Kidney glomerular epithelial cell (primary cell): ENCODE measurements around the gene DEPDC1B.
"Not testable (repeated sequence)": the region's sequence is repeated elsewhere in the genome, so short reads cannot be mapped to it uniquely, and the experiment has no call there.

Experiments used
- DNase-seq: peaks from one replicate; lab custom pipeline; 2025; lab: John Stamatoyannopoulos, UW

Gene DEPDC1B

DNA sequence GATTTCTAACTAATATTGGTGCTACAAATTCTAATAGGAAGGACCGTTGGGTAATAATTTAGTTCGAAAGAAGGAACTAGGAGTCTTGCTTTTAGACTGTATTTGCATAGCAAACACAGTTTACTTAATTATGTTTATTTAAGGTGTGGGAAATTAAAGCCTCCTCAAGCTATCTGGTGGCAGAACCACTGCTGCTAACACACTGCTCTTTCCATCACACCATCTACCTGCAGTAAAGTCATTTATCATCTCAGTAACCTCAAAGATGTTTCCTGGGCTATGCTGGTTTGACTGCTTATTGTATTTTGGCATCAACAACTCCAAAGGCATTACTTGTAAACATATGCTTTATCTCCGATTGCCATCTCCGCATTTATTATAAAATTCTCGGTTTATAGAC, 114.3 kb downstream of the DEPDC1B start:
- DNase-seq = no peak

DNA sequence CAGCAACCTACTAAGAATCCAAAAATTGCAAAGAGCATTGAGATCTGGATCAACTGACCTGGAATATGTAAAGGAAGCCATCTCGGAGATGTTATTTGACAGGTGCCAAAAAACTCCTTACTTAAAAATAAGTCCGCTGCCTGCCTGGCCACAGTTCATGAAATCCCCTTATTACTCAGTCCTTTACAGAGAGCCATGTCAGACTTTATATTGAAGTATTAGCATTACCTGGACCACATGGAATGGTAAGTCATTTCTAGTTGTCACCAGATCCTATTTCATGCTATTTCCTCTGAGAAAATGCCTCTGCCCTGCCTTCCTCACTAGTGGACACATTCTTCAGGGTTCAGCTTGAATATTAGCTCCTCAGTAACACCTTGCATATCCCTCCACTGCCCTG, 115.7 kb downstream of the DEPDC1B start:
- DNase-seq = no peak

DNA sequence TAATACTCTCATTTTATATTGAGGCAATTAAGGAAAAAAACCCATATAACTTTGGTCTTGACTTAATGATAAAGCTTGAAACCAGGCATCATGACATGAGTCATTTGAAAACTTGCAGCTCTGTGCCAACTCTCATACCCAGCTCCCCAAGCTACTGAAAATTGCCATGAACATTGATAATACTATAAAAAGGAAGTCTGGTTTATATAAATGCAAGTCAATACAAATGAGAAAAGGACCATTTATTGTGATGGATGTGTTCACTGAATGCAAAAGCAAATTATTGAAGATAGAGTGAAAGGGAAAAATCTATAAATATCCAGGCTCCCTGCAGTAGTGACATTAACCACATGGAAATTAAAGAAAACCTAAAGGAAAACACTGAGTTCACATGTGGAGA, 116.3 kb downstream of the DEPDC1B start:
- DNase-seq = no peak

DNA sequence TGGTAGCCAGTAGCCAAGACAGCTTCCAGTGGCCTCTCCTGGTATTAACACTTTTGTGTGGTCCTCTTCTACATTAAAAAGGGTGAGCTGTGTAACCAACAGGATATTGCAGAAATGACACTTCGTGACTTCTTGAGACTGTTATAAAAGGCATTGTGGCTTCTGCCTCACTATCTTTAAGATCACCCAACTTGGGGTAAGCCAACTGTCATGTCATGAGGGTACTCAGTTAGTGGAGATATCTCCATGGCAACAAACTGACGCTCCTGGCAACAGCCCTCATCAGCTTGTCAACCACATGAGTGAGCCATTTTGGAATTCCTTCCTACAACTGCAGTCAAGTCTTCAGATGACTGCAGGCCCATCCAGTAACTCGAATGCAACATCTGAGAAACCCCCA, 121.7 kb downstream of the DEPDC1B start:
- DNase-seq = no peak

DNA sequence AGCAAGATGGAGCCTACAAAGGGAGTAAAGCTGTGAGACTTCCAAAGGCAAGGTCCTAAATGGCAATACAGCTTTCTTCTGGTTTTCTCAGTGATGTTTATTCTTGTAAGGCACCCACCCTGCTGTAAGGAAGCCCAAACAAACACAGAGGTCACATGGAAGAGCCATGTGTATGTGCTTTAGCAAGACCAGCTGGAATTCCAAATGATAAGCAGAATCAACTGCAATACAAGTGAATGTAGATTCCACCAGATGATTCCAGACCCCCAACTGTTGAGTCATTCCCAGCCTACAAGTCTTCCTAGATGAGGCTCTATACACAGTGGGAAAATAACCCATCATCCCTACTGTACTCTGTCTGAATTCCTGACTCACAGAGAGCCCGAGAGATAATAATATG, 122.8 kb downstream of the DEPDC1B start:
- no peak for DNase-seq

DNA sequence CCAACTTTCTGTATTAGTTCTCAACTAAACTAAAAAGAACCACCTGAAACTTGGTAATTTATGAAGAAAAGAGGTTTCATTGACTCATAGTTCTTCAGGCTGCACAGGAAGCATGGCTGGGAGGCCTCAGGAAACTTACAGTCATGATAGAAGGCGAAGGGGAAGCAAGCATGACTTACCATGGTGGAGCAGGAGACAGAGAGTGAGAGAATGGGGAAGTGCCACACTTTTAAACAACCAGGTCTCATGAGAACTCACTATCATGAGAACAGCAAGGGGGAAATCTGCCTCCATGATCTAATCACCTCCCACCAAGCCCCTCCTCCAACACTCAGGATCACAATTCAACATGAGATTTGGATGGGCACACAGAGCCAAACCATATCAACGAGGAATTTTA, 123.5 kb downstream of the DEPDC1B start:
- DNase-seq = no peak

DNA sequence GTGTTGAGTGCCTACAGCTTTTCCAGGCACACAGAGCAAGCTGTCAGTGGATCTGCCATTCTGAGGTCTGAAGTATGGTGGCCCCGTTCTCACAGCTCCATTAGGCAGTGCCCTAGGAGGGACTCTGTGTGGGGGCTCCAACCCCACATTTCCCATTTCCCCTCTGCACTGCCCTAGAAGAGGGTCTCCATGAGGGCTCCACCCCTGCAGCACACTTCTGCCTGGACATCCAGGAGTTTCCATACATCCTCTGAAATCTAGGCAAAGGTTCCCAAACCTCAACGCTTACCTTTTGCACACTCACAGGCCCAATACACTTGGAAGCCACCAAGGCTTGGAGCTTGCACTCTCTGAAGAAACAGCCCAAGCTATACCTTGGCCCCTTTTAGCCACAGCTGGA, 131.3 kb downstream of the DEPDC1B start:
- DNase-seq = no peak

DNA sequence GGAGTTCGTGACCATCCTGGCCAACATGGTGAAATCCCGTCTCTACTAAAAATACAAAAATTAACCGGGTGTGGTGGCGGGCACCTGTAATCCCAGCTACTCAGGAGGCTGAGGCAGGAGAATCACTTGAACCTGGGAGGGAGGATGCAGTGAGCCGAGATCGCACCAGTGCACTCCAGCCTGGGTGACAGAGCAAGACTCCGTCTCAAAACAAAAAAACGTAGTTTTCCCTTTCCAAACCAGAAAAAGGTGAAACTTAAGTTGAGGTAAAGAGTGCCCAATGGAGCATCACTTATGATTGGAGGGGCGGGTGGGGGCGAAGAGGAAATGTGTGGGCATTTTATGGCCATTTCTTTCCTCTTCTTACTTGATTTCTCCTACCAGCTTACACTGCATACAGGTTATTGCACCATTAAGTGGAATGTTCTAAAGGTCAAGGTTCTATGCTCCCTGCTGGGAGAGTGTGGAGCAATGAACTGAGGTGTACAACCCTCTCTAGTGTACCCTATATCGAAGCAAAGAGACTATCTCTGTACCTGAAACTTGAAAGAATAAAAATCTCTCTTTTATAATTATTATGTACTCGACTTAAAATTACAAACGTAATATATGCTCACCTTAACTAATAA, 136.2 kb downstream of the DEPDC1B start:
- DNase-seq = no peak

DNA sequence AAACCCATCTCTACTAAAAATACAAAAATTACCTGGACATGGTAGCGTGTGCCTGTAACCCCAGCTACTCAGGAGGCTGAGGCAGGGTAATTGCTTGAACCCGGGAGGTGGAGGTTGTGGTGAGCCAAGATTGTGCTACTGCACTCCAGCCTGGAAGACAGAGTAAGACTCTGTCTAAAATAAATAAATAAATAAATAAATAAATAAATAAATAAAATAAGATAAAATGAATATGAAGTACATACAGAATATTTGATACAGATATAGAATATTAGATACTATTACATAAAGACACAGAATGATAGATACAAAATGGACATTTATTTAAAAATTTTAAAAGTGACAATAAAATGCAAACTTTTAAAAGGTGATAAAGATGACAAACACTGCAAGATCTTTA, 146.7 kb downstream of the DEPDC1B start:
- DNase-seq = not testable (repeated sequence)

DNA sequence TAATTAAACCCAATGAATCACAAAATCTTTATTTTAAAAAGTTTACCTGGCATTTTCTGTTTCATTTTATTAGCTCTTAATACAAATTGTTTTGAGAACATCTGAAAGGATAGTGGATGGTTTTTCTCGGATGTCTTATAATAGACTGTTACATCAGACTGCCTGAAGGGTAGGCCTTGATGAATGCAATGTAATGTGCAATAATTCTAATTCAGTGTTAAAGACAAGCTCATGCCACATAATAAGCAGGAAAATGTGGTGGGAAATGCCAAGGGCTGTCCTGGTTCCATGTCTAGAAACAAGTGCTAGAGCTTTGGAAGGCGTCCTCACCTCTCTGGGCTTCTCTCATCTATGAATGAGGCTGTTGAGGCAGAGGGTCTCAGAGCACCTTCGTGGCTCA, 148.1 kb downstream of the DEPDC1B start:
- DNase-seq = no peak

DNA sequence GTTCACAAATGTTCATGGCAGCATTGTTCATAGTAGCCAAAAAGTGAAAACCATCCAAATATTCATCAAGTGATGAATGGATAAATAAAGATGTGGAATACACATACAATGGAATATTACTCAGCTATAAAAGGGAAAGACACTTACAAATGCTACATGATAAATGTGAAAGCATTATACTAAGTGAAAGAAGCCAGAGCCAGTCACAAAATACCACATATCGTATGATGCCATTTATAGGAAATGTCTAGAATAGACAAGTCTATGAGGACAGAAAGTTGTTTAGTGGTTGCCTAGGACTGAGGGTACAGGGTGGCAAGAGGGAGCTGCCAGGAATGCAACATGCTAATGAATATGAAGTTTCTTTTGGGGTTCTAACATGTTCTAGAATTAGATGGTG, 148.7 kb downstream of the DEPDC1B start:
- DNase-seq = no peak

DNA sequence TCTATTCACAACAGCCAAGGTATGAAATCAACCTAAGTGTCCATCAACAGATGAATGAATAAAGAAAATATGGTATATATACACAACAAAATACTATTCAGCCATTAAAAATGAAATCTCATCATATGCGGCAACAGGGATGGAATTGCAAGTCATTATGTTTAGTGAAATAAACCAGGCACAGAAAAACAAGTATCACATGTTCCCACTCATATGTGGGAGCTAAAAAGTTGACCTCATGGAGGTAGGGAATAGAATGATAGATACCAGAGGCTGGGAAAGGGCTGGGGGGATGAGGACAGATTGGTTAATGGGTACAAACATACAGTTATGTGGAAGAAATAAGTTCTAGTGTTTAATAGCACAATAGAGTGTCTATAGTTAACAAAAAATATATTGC, 149.7 kb downstream of the DEPDC1B start:
- no peak for DNase-seq

DNA sequence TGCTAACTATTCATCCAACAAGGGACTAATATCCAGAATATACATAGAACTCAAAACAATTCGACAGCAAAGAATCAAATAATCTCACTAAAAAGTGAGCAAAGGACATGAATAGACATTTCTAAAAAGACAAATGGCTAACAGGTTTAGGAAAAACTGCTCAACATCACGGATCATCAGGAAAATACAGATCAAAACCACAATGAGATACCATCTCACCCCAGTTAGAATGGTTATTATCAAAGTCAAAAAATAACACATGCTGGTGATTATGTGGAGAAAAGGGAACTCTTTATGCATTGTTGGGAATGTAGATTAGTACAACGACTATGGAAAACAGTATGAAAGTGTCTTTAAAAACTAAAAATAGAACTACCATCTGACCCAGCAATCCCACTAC, 150.1 kb downstream of the DEPDC1B start:
- DNase-seq = no peak
